PFSK-1 (cell line): Measurements from ENCODE around the gene PRDM16.

Source experiments
- SIN3A ChIP-seq: IDR thresholded peaks from 2 replicates; pipeline ENCODE4 v1.6.1; 2012; ENCODE audit warnings: mild to moderate bottlenecking, low read length, moderate library complexity, borderline replicate concordance; ENCODE audit not compliant: insufficient read depth
- TAF1 ChIP-seq: IDR thresholded peaks from 2 replicates; pipeline ENCODE4 v1.6.1; 2012; ENCODE audit warnings: low read length, control low read depth, borderline replicate concordance; ENCODE audit not compliant: insufficient read depth

GRCh38 chr1:3091334-3091733 lies 22.3 kb downstream of the PRDM16 start:
- TF ChIP-seq SIN3A (no peak), TAF1 (no peak)
